K562 (cell line): ENCODE measurements around the gene CEP290. TPM values are rescaled to one million over a fixed set of nuclear protein-coding genes. Genes with fewer than 3 reads are reported as not detected.

Source experiments
- ATAC-seq: fragments of 200-7000 bp; cut with Tn5 transposase; 3 replicates; pipeline ENCODE4 v1.9.1; 2020; ENCODE audit warnings: moderate library complexity
- BruUV-seq: library from RNA; stranded (reverse); fragments of 400-500 nt; replicated peaks from 2 replicates; lab custom pipeline; 2021; lab: Mats Ljungman, UMichigan
- CTCF ChIA-PET: fragments of 300-600 bp; formaldehyde crosslinking; extraction: SDS; loops from one replicate; lab custom pipeline; 2021; ENCODE audit warnings: low intra/inter-chr PET ratio; lab: Yijun Ruan, JAX
- POLR2A ChIA-PET: fragments of 300-600, 350-650 bp; sonication (Branson Sonifier 250); formaldehyde crosslinking; extraction: SDS; loops from one replicate; lab custom pipeline; 2021; ENCODE audit warnings: antibody characterized with exemption, inconsistent platforms; lab: Yijun Ruan, JAX
- DNase-seq, 4 experiments: peaks; one replicate each; pipeline versions ENCODE4 v3.0.0 to v3.0.0-alpha.2; 2011 to 2018; ENCODE audit warnings: low spot score in 3 of 4, mixed read lengths in 3 of 4; ENCODE audit errors: extremely low read depth in 1 of 4
- FAIRE-seq: peaks from 2 replicates; lab custom pipeline; 2011; peaks lifted over from hg19 to GRCh38; lab: Jason Lieb, UNC
- H2AFZ ChIP-seq: 2 replicates; pipeline ENCODE4 v1.6.0; 2011; ENCODE audit warnings: low read depth, low read length, control low read depth, inconsistent platforms
- H3K27ac ChIP-seq: fragments of 200-600 bp; 3 replicates; pipeline ENCODE4 v1.8.0; 2011; ENCODE audit warnings: low read depth, mild to moderate bottlenecking, control low read depth, inconsistent platforms, low read length, moderate library complexity, mixed read lengths; ENCODE audit errors: extremely low read depth
- H3K27me3 ChIP-seq, 2 experiments: fragments of 300-600 bp in 1 of 2; 2 replicates in 1 of 2; 3 replicates in 1 of 2; pipeline versions ENCODE4 v1.6.0 to v1.8.0; 2011; ENCODE audit warnings: inconsistent platforms in 2 of 2, low read length in 2 of 2, mild to moderate bottlenecking in 1 of 2, mixed read lengths in 1 of 2, moderate library complexity in 1 of 2; ENCODE audit not compliant: control insufficient read depth in 2 of 2, insufficient read depth in 2 of 2
- H3K36me3 ChIP-seq: fragments of 300-600 bp; 3 replicates; pipeline ENCODE4 v1.8.0; 2011; ENCODE audit warnings: mild to moderate bottlenecking, low read length, inconsistent platforms; ENCODE audit not compliant: control insufficient read depth, insufficient read depth
- H3K4me1 ChIP-seq, 2 experiments: fragments of 200-600 bp in 1 of 2; replicated peaks in 1 of 2; 2 replicates in 1 of 2; 3 replicates in 1 of 2; pipeline versions ENCODE4 v1.5.1 to v1.8.0; 2011; ENCODE audit warnings: inconsistent platforms in 2 of 2, low read length in 2 of 2, mild to moderate bottlenecking in 1 of 2, mixed read lengths in 1 of 2, moderate library complexity in 1 of 2; ENCODE audit not compliant: control insufficient read depth in 2 of 2, insufficient read depth in 2 of 2
- H3K4me2 ChIP-seq: 2 replicates; pipeline ENCODE4 v1.6.1; 2011; ENCODE audit warnings: low read length, control low read depth, inconsistent platforms, mixed read lengths; ENCODE audit not compliant: insufficient read depth
- H3K4me3 ChIP-seq: fragments of 200-600 bp; sonication (generic), shearing (Covaris generic); 2 replicates; pipeline ENCODE4 v1.5.1; 2016; ENCODE audit warnings: control low read depth, inconsistent platforms
- H3K79me2 ChIP-seq: fragments of 200-600 bp; 3 replicates; pipeline ENCODE4 v1.8.0; 2011; ENCODE audit warnings: low read length, inconsistent platforms; ENCODE audit not compliant: control insufficient read depth, insufficient read depth
- H3K9ac ChIP-seq, 2 experiments: 2 replicates each; pipeline versions ENCODE4 v1.6.0 to v1.6.1; 2011; ENCODE audit warnings: low read depth in 2 of 2, low read length in 2 of 2, control low read depth in 1 of 2, inconsistent platforms in 1 of 2, mild to moderate bottlenecking in 1 of 2, mixed read lengths in 1 of 2; ENCODE audit not compliant: insufficient read depth in 1 of 2
- H3K9me1 ChIP-seq: one replicate; pipeline ENCODE4 v1.6.0; 2011; ENCODE audit warnings: inconsistent platforms, mild to moderate bottlenecking, low read length, moderate library complexity; ENCODE audit not compliant: control insufficient read depth, insufficient read depth
- H3K9me3 ChIP-seq: replicated peaks from 2 replicates; pipeline ENCODE4 v1.5.1; 2011; ENCODE audit warnings: low read depth, low read length, inconsistent platforms; ENCODE audit not compliant: control insufficient read depth, insufficient read depth
- H4K20me1 ChIP-seq: replicated peaks from 2 replicates; pipeline ENCODE4 v1.6.1; 2011; ENCODE audit warnings: low read length, inconsistent platforms, mixed read lengths; ENCODE audit not compliant: control insufficient read depth, insufficient read depth
- CSDE1 ChIP-seq, 2 experiments: fragments of 450-650 bp; IDR thresholded peaks; 2 replicates each; pipeline ENCODE4 v1.6.1; 2016; ENCODE audit warnings: mild to moderate bottlenecking in 1 of 2
- FIP1L1 ChIP-seq: fragments of 200-400 bp; formaldehyde crosslinking; IDR thresholded peaks from 2 replicates; pipeline ENCODE4 v1.6.1; 2018; ENCODE audit warnings: mild to moderate bottlenecking, low read depth, low read length; ENCODE audit not compliant: poor library complexity, severe bottlenecking
- ID3 ChIP-seq, 2 experiments: fragments of 250-450 bp in 1 of 2; fragments of 450-650 bp in 1 of 2; sonication (Bioruptor Pico) in 1 of 2; IDR thresholded peaks; 2 replicates each; pipeline versions ENCODE4 v1.6.1 to v1.8.0; 2016 to 2021; ENCODE audit warnings: mild to moderate bottlenecking in 2 of 2, moderate library complexity in 2 of 2, missing compliant biosample characterization in 1 of 2, missing genetic modification characterization in 1 of 2
- MED1 ChIP-seq: sonication (generic); formaldehyde crosslinking; IDR thresholded peaks from 2 replicates; pipeline ENCODE4 v1.8.1; 2023; ENCODE audit warnings: missing genetic modification reagents, borderline replicate concordance
- MXI1 ChIP-seq: IDR thresholded peaks from 2 replicates; pipeline ENCODE4 v1.6.1; 2011; ENCODE audit warnings: low read depth, mild to moderate bottlenecking, improper control_type of control experiment, low read length
- SRSF3 ChIP-seq: fragments of 200-400 bp; formaldehyde crosslinking; IDR thresholded peaks from 2 replicates; pipeline ENCODE4 v1.6.1; 2016; ENCODE audit warnings: mild to moderate bottlenecking, low read length, moderate library complexity; ENCODE audit not compliant: insufficient read depth
- ZEB2 ChIP-seq: fragments of 450-650 bp; IDR thresholded peaks from 2 replicates; pipeline ENCODE4 v1.6.1; 2016
- ZNF133 ChIP-seq: fragments of 250-450 bp; sonication (Bioruptor Pico); IDR thresholded peaks from 2 replicates; pipeline ENCODE4 v1.4.0; 2020; ENCODE audit warnings: mild to moderate bottlenecking
- ZNF212 ChIP-seq: fragments of 450-650 bp; formaldehyde crosslinking; IDR thresholded peaks from 2 replicates; pipeline ENCODE4 v1.4.0; 2020; ENCODE audit warnings: mild to moderate bottlenecking
- in situ Hi-C: fragments of 300-500 bp; cut with MboI; formaldehyde crosslinking; loops from 4 replicates; pipeline ENCODE4 v1.15.0; 2018; ENCODE audit warnings: inconsistent platforms, mixed read lengths
- intact Hi-C: fragments of 100-400 bp; cut with micrococcal nuclease; formaldehyde crosslinking; loops from 2 replicates; pipeline ENCODE4 v1.14.2; 2022
- polyA plus RNA-seq, 8 experiments: library from polyadenylated mRNA; depleted of rRNA in 4 of 8; stranded (reverse) in 5 of 8; unstranded in 3 of 8; fragments of >200 nt; fragmentation: Nextera tagmentation in 2 of 8; fragmentation: Illumina TruSeq in 1 of 8; extraction: Ambion mirVana in 2 of 8; extraction: Trizol in 1 of 8; gene quantifications; 2 replicates each; pipeline versions ENCODE4 v1.2.1 to v1.2.3, GENCODE V29; 2011 to 2014; ENCODE audit warnings: inconsistent platforms in 1 of 8, missing spikeins in 1 of 8
- total RNA-seq, 7 experiments: library from RNA; depleted of rRNA in 6 of 7; stranded (reverse); fragments of >200 nt in 6 of 7; fragmentation: Illumina TruSeq in 2 of 7; extraction: Trizol in 2 of 7; gene quantifications; 2 replicates each; pipeline versions ENCODE4 v1.2.1 to v1.2.3, GENCODE V29; 2011 to 2021; ENCODE audit warnings: low replicate concordance in 1 of 7

The CEP290 gene
- total and polyA plus RNA-seq, 9 of the 15 experiments (the other 6 are each of a cell fraction or from before 2014, with no cell fraction given) = 7.2 to 19.4 (median 18.1) TPM

GRCh38 chr12:88185988-88186387, 44.1 kb upstream of the CEP290 start:
- POLR2A ChIA-PET = no interaction called here
- H3K4me3 ChIP-seq = no peak overlapping the region
- H4K20me1 ChIP-seq = no peaks in the 10 kb centered on the region
- peaks cover 3% of the 10 kb centered on the region; the same call in 2 of the 3 replicates for H3K36me3 ChIP-seq
- no peak overlapping the region for H3K27ac ChIP-seq
- no peaks in the 10 kb centered on the region for H3K9me1 ChIP-seq
- no peak overlapping the region for H3K4me2 ChIP-seq
- H3K9me3 ChIP-seq = no peaks in the 10 kb centered on the region
- no TSS peak for BruUV-seq
- intact Hi-C loops = no loop called here
- ATAC-seq (no peak), DNase-seq (no peak), FAIRE-seq (no peak)
- CTCF ChIA-PET = no interaction called here
- H3K27me3 ChIP-seq = no peaks in the 10 kb centered on the region
- in situ Hi-C loops = no loop called here
- TF ChIP-seq ZEB2 = no peak
- no peak for TF ChIP-seq MXI1
- TF ChIP-seq MED1 (CRISPR knock-in tag) = no peak
- TF ChIP-seq CSDE1 (IDR thresholded peaks at IDR 0.05) = no peak
- TF ChIP-seq FIP1L1 = no peak
- no peak for TF ChIP-seq ZNF212 (CRISPR knock-in tag)
- TF ChIP-seq SRSF3 = no peak
- no peak for TF ChIP-seq ZNF133 (CRISPR knock-in tag)
- TF ChIP-seq ID3 (CRISPR knock-in tag; IDR thresholded peaks at IDR 0.05) = no peak
- TF ChIP-seq ID3 (tag; IDR thresholded peaks at IDR 0.05) = no peak
- H3K79me2 ChIP-seq = no peaks in the 10 kb centered on the region
- no peak overlapping the region for H3K9ac ChIP-seq
- no peaks in the 10 kb centered on the region for H3K4me1 ChIP-seq
- no peak overlapping the region for H2AFZ ChIP-seq
